ENCODE measurements around the gene NBEAL2.

The NBEAL2 gene

GRCh38 chr3:46990573-46991374 is 11.3 kb downstream of the NBEAL2 start:
- Histone ChIP-seq H3K9me3 (ENCODE audit: low read length) (no peaks in the 10 kb centered on the region), H3K9ac (ENCODE audit: low read length) (no peak overlapping the region), H3K27ac (ENCODE audit: low read depth, low read length) (no peak overlapping the region), H3K4me3 (ENCODE audit: low read depth in 1 of 2, low read length in 2 of 2) (no peak overlapping the region), H3K4me1 (ENCODE audit: insufficient read depth, low read length) (peaks cover 4% of the 10 kb centered on the region), H3K27me3 (ENCODE audit: control insufficient read depth in 1 of 2, insufficient read depth in 2 of 2, low read length in 2 of 2) (no peaks in the 10 kb centered on the region), H3K36me3 (ENCODE audit: insufficient read depth, low read length) (no peaks in the 10 kb centered on the region)

DNA sequence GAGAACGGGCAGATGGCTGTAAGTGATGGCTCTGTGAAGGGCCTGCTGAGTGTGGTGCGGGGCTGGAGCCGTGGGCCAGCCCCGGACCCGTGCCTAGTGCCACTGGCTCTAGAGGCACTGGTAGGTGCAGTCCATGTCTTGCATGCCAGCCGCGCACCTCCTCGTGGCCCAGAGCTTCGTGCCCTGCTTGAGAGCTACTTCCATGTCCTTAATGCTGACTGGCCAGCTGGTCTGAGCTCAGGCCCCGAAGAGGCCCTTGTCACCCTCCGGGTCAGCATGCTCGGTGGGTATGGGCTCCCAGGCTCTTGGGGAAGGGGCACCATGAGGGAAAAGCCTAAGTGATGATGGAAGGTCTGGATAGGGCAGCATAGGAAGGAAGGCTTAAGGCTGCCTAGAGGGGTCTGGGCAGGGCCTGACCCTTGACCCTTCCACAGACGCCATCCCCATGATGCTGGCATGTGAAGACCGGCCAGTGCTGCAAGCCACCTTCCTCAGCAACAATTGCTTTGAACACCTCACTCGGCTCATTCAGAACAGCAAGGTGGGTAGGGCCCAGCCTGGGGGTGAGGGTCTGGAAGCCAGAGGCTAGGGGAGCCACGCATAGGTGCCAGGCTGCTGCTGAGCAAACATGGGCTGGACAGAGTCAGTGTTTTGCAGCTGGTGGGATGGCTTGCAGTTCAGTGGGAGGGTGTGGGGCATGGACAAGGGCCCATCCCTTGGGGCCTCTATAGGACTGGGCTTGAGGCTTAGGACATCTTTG is 12.1 kb downstream of the NBEAL2 start:
- Histone ChIP-seq H3K9me3 (ENCODE audit: low read length) (no peaks in the 10 kb centered on the region), H3K4me3 (ENCODE audit: low read depth in 1 of 2, low read length in 2 of 2) (no peak overlapping the region), H3K27ac (ENCODE audit: low read depth, low read length) (no peak overlapping the region), H3K4me1 (ENCODE audit: insufficient read depth, low read length) (peaks cover 4% of the 10 kb centered on the region), H3K27me3 (ENCODE audit: control insufficient read depth in 1 of 2, insufficient read depth in 2 of 2, low read length in 2 of 2) (no peaks in the 10 kb centered on the region), H3K9ac (ENCODE audit: low read length) (no peak overlapping the region), H3K36me3 (ENCODE audit: insufficient read depth, low read length) (no peaks in the 10 kb centered on the region)

- no peak overlapping the region for H3K4me3 ChIP-seq (ENCODE audit: low read depth in 1 of 2, low read length in 2 of 2)
- H3K27ac ChIP-seq (ENCODE audit: low read depth, low read length) = no peak overlapping the region
- H3K9me3 ChIP-seq (ENCODE audit: low read length) = no peaks in the 10 kb centered on the region
- no peaks in the 10 kb centered on the region for H3K27me3 ChIP-seq (ENCODE audit: control insufficient read depth in 1 of 2, insufficient read depth in 2 of 2, low read length in 2 of 2)
- H3K9ac ChIP-seq (ENCODE audit: low read length) = no peak overlapping the region
- H3K4me1 ChIP-seq (ENCODE audit: insufficient read depth, low read length) = peaks cover under 1% of the 10 kb centered on the region
- H3K36me3 ChIP-seq (ENCODE audit: insufficient read depth, low read length) = no peaks in the 10 kb centered on the region
These were observed 12.8 kb downstream of the NBEAL2 start for GRCh38 chr3:46992231-46992630.

DNA sequence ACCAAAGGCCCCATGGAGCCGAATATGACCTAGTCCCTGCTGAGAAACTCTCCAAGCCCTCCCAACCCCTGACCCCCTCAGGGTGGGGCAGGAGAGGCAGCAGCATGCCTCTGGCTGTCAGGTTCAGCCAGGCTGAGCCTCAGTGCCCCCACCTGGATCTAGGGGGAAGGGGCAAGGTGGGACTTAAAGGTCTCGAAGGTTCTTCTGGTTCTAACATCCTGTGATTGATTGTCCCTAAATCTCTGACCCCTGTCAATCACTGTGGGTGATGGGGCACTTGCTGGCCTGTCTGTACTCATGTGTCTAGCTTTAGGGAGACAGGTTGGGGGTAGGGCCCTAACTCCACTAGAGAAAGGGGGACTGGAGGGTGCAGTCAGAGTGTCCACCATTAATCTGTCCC is 13.8 kb downstream of the NBEAL2 start:
- H3K27me3 ChIP-seq (ENCODE audit: control insufficient read depth in 1 of 2, insufficient read depth in 2 of 2, low read length in 2 of 2) = no peaks in the 10 kb centered on the region
- no peak overlapping the region for H3K27ac ChIP-seq (ENCODE audit: low read depth, low read length)
- H3K9me3 ChIP-seq (ENCODE audit: low read length) = no peaks in the 10 kb centered on the region
- no peaks in the 10 kb centered on the region for H3K36me3 ChIP-seq (ENCODE audit: insufficient read depth, low read length)
- no peak overlapping the region for H3K9ac ChIP-seq (ENCODE audit: low read length)
- no peaks in the 10 kb centered on the region for H3K4me1 ChIP-seq (ENCODE audit: insufficient read depth, low read length)
- H3K4me3 ChIP-seq (ENCODE audit: low read depth in 1 of 2, low read length in 2 of 2) = no peak overlapping the region

GRCh38 chr3:46993986-46994385 is 14.5 kb downstream of the NBEAL2 start:
- no peaks in the 10 kb centered on the region for H3K4me1 ChIP-seq (ENCODE audit: insufficient read depth, low read length)
- no peaks in the 10 kb centered on the region for H3K36me3 ChIP-seq (ENCODE audit: insufficient read depth, low read length)
- H3K4me3 ChIP-seq (ENCODE audit: low read depth in 1 of 2, low read length in 2 of 2) = no peak overlapping the region
- no peak overlapping the region for H3K9ac ChIP-seq (ENCODE audit: low read length)
- no peaks in the 10 kb centered on the region for H3K27me3 ChIP-seq (ENCODE audit: control insufficient read depth in 1 of 2, insufficient read depth in 2 of 2, low read length in 2 of 2)
- H3K27ac ChIP-seq (ENCODE audit: low read depth, low read length) = no peak overlapping the region
- no peaks in the 10 kb centered on the region for H3K9me3 ChIP-seq (ENCODE audit: low read length)

DNA sequence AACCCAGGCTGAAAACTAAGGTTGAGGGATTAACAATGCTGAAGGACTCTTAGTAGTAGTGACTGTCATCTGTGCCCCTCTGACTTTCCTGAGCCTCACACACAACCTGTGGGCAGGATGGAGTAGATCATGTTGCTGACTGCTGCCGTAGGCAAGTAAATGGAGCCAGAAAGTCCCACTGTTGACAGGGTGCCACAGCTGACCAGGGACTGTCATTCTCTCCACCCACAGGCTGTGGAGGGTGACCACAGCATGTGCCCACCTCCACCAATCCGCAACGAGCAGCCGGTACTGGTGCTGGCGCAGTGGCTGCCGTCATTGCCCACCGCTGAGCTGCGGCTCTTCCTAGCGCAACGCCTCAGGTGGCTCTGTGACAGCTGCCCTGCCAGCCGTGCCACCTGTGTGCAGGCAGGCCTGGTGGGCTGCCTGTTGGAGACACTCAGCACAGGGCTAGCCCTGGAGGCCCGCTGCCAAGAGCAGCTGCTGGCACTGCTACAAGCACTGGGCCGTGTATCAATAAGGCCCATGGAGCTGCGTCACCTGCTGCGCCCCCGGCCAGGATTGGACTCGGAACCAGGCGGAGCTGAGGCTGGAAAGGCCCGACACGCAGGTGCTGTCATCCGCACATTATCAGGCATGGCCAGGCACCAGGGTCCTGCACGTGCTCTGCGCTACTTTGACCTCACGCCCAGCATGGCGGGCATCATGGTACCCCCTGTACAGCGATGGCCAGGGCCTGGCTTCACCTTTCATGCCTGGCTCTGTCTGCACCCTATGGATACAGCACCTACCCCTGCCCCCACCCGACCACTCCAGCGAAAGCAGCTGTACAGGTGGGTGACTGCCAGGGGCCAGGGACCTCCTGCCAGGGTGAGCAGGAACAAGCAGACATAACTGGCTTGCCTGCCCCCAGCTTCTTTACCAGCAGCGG is 15.6 kb downstream of the NBEAL2 start:
- Histone ChIP-seq H3K9ac (ENCODE audit: low read length) (no peak overlapping the region), H3K27me3 (ENCODE audit: control insufficient read depth in 1 of 2, insufficient read depth in 2 of 2, low read length in 2 of 2) (no peaks in the 10 kb centered on the region), H3K27ac (ENCODE audit: low read depth, low read length) (no peak overlapping the region), H3K4me3 (ENCODE audit: low read depth in 1 of 2, low read length in 2 of 2) (no peak overlapping the region), H3K9me3 (ENCODE audit: low read length) (no peaks in the 10 kb centered on the region), H3K36me3 (ENCODE audit: insufficient read depth, low read length) (peaks cover 3% of the 10 kb centered on the region), H3K4me1 (ENCODE audit: insufficient read depth, low read length) (no peaks in the 10 kb centered on the region)

DNA sequence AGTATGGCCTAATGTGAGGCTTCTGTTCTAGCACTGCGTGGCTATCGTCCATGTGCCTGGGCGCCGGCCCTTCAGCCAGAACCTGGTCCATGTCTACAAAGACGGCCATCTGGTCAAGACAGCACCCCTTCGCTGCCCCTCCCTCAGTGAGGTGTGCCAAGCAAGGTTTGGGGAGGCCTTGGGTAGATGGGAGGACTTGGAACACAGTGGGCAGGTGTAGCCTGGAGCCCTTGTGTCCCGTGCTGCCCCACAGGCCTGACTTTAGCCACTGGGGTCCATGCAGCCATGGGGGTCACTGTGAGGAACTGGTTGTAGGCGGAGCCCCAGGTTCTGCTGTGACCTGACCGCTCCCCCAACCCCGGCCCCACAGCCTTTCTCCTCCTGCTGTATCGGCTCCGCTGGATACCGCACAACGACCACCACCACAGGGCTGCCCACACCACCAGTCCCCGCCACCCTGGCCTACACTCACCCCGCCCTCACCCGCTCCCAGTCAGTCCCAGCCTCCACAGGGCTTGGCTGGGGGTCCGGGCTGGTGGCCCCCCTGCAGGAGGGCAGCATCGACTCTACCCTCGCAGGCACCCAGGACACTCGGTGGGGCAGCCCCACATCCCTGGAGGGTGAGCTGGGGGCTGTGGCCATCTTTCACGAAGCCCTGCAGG is 16.6 kb downstream of the NBEAL2 start:
- no peak overlapping the region for H3K4me3 ChIP-seq (ENCODE audit: low read depth in 1 of 2, low read length in 2 of 2)

GRCh38 chr3:46996689-46997452 is 17.4 kb downstream of the NBEAL2 start:
- Histone ChIP-seq H3K27ac (ENCODE audit: low read depth, low read length) (no peak overlapping the region), H3K36me3 (ENCODE audit: insufficient read depth, low read length) (peaks cover 9% of the 10 kb centered on the region), H3K4me3 (ENCODE audit: low read depth in 1 of 2, low read length in 2 of 2) (no peak overlapping the region), H3K27me3 (ENCODE audit: control insufficient read depth in 1 of 2, insufficient read depth in 2 of 2, low read length in 2 of 2) (no peaks in the 10 kb centered on the region), H3K4me1 (ENCODE audit: insufficient read depth, low read length) (no peaks in the 10 kb centered on the region), H3K9ac (ENCODE audit: low read length) (no peak overlapping the region), H3K9me3 (ENCODE audit: low read length) (no peaks in the 10 kb centered on the region)

More for the DNA sequence above, 16.6 kb downstream of the NBEAL2 start:
- no peaks in the 10 kb centered on the region for H3K9me3 ChIP-seq (ENCODE audit: low read length)
- no peak overlapping the region for H3K27ac ChIP-seq (ENCODE audit: low read depth, low read length)
- H3K27me3 ChIP-seq (ENCODE audit: control insufficient read depth in 1 of 2, insufficient read depth in 2 of 2, low read length in 2 of 2) = no peaks in the 10 kb centered on the region
- H3K4me1 ChIP-seq (ENCODE audit: insufficient read depth, low read length) = no peaks in the 10 kb centered on the region
- peaks cover 9% of the 10 kb centered on the region for H3K36me3 ChIP-seq (ENCODE audit: insufficient read depth, low read length)
- no peak overlapping the region for H3K9ac ChIP-seq (ENCODE audit: low read length)

GRCh38 chr3:46997453-46998091 is 18.1 kb downstream of the NBEAL2 start:
- Histone ChIP-seq H3K36me3 (ENCODE audit: insufficient read depth, low read length) (peaks cover 10% of the 10 kb centered on the region), H3K9me3 (ENCODE audit: low read length) (no peaks in the 10 kb centered on the region), H3K27me3 (ENCODE audit: control insufficient read depth in 1 of 2, insufficient read depth in 2 of 2, low read length in 2 of 2) (no peaks in the 10 kb centered on the region), H3K4me1 (ENCODE audit: insufficient read depth, low read length) (no peaks in the 10 kb centered on the region), H3K9ac (ENCODE audit: low read length) (no peak overlapping the region), H3K4me3 (ENCODE audit: low read depth in 1 of 2, low read length in 2 of 2) (no peak overlapping the region), H3K27ac (ENCODE audit: low read depth, low read length) (no peak overlapping the region)

All from muscle layer of colon (tissue), 2 donors.